Measurements from ENCODE around the gene TBCB. TPM values are rescaled to one million over a fixed set of nuclear protein-coding genes. Genes with fewer than 3 reads are reported as not detected.
A peak's percentile ranks its signal among the peaks of the same experiment; 100 is the strongest.

TBCB gene
- total RNA-seq, 2 donors from 2014 or later: 82.3 to 115 TPM

DNA sequence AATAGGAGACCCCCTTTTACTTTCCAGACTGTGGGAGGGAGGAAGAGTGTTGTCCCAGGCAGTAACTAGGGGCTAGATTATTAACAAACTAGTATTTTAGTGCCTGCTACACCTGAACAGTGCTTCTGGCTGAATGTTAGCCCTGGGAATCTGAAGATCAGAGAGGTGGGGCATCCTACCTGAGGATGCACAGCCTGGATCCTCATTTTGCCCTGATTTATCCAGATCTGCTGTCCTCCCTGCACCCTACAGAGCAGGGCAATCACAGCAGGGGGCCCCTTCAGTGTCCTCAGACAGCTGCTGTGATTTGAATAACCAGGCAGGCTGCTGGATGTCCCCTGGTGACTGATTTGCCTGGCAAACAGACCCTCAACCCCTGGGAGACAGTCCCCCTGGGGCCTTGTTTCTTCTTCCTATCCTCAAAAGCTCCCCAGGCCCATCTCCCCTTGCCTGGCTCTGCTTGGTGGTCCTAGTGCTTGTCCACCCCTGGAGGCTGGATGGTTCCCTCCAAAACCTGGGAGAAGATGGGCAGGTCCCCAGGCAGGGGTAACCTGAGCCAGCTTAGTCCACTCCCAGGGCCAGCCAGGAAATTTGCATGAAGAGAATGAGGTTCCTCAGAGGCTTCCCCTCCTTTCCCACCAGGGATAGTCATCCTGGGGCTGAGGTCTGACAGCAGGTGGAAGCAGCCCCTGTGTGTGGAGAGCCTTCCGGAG is 4.6 kb upstream of the TBCB start, which contains the start of gene OVOL3:
Gene OVOL3, plus strand, starts transcription at position 657 of the 713 bp plus-strand sequence. CDS start 60 bp downstream, outside the sequence.
- H3K36me3 ChIP-seq: no peaks in the 10 kb centered on the region
- TF ChIP-seq, protein P1, sequence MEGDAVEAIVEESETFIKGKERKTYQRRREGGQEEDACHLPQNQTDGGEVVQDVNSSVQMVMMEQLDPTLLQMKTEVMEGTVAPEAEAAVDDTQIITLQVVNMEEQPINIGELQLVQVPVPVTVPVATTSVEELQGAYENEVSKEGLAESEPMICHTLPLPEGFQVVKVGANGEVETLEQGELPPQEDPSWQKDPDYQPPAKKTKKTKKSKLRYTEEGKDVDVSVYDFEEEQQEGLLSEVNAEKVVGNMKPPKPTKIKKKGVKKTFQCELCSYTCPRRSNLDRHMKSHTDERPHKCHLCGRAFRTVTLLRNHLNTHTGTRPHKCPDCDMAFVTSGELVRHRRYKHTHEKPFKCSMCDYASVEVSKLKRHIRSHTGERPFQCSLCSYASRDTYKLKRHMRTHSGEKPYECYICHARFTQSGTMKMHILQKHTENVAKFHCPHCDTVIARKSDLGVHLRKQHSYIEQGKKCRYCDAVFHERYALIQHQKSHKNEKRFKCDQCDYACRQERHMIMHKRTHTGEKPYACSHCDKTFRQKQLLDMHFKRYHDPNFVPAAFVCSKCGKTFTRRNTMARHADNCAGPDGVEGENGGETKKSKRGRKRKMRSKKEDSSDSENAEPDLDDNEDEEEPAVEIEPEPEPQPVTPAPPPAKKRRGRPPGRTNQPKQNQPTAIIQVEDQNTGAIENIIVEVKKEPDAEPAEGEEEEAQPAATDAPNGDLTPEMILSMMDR (IDR thresholded peaks at IDR 0.05): no peak
- H3K4me3 ChIP-seq: no peak within 1 kb of the TSS
- intact Hi-C loops (cut with DNase I): loop anchor here (10.0 kb wide), 2 partner anchors 56 to 96 kb away; partner anchors contain the start of genes ALKBH6, THAP8 and WDR62
- H3K9me3 ChIP-seq: no peaks in the 10 kb centered on the region
- H3K27me3 ChIP-seq: no peaks in the 10 kb centered on the region
- H3K4me1 ChIP-seq: peaks cover 8% of the 10 kb centered on the region
- no peak within 1 kb of the TSS for H3K27ac ChIP-seq
- no peak for DNase-seq
- peak within 1 kb of the TSS in 1 of 2 donors; percentile 20 for H3K9ac ChIP-seq (ENCODE audit: low read depth in 2 of 2, low read length in 2 of 2)

DNA sequence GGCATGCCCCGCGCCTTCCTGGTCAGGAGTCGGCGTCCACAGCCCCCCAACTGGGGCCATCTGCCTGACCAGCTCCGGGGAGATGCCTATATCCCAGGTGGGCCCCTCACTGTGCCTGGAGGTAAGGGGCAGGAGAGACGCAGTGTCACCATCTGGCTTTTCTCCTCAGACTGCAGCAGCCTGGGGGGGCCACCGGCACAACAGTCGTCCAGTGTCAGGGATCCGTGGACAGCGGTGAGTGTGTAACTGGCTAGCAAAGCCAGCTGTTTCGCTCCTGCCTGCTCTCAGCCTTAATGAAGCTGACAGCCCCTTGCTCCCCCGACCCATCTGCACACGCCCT is 4.1 kb upstream of the TBCB start:
- Histone ChIP-seq H3K27ac (no peak overlapping the region), H3K4me3 (no peak overlapping the region), H3K9me3 (no peaks in the 10 kb centered on the region), H3K4me1 (peaks cover 12% of the 10 kb centered on the region), H3K36me3 (no peaks in the 10 kb centered on the region), H3K9ac (ENCODE audit: low read depth in 2 of 2, low read length in 2 of 2) (peak overlapping the region in 1 of 2 donors; percentile 20), H3K27me3 (no peaks in the 10 kb centered on the region)
- intact Hi-C loops (cut with DNase I): loop anchor here (10.0 kb wide), 2 partner anchors 56 to 96 kb away; partner anchors contain the start of genes ALKBH6, THAP8 and WDR62
- no peak for DNase-seq
- TF ChIP-seq, protein P1 (IDR thresholded peaks at IDR 0.05): no peak

DNA sequence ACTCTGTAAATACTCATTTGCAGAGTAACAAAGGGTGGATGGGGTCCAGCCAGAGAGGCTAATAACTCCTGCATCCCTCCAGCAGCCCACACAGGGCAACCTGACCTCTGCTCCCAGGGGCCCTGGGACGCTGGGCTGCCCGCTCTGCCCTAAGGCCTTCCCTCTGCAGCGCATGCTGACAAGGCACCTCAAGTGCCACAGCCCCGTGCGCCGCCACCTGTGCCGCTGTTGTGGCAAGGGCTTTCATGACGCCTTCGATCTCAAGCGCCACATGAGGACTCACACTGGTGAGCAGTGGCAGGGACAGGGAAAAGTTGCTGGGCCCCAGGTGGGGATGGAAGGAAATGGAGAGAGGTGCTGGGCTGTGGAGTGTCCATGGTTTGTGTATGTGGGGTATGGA is 2.6 kb upstream of the TBCB start:
- intact Hi-C loops (cut with DNase I): loop anchor here (10.0 kb wide), 2 partner anchors 58 to 98 kb away; partner anchors contain the start of genes ALKBH6, THAP8 and WDR62
- no peaks in the 10 kb centered on the region for H3K36me3 ChIP-seq

DNA sequence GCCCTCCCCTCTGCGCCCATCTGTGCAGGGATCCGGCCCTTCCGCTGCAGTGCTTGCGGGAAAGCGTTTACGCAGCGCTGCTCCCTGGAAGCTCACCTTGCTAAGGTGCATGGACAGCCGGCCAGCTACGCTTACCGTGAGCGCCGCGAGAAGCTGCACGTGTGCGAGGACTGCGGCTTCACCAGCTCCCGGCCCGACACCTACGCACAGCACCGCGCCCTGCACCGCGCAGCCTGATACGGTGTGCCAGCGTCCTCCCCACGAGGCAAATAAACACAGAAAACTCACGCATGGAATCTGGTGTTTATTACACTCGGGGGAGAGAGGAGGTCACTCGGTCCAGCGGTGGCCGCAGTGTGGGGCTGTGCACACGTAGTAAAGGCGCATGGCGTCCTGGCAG is 1.8 kb upstream of the TBCB start:
- DNase-seq: no peak
- Histone ChIP-seq H3K27ac (no peak overlapping the region), H3K9me3 (no peaks in the 10 kb centered on the region), H3K9ac (ENCODE audit: low read depth in 2 of 2, low read length in 2 of 2) (peak overlapping the region in 1 of 2 donors; percentile 86), H3K4me3 (peak overlapping the region; percentile 75), H3K4me1 (peaks cover 13% of the 10 kb centered on the region), H3K36me3 (no peaks in the 10 kb centered on the region), H3K27me3 (no peaks in the 10 kb centered on the region)
- intact Hi-C loops (cut with DNase I): loop anchor here (10.0 kb wide), 2 partner anchors 59 to 99 kb away; partner anchors contain the start of genes ALKBH6, THAP8 and WDR62
- TF ChIP-seq, protein P1 (IDR thresholded peaks at IDR 0.05): no peak

More for the DNA sequence above, 2.6 kb upstream of the TBCB start:
- H3K4me1 ChIP-seq: peaks cover 13% of the 10 kb centered on the region
- no peak overlapping the region for H3K9ac ChIP-seq (ENCODE audit: low read depth in 2 of 2, low read length in 2 of 2)
- H3K27me3 ChIP-seq: no peaks in the 10 kb centered on the region
- no peak for DNase-seq
- H3K9me3 ChIP-seq: no peaks in the 10 kb centered on the region
- H3K4me3 ChIP-seq: no peak overlapping the region
- H3K27ac ChIP-seq: no peak overlapping the region
- TF ChIP-seq, protein P1 (IDR thresholded peaks at IDR 0.05): no peak

GRCh38 chr19:36113894-36114720 is 1.2 kb upstream of the TBCB start:
- no peaks in the 10 kb centered on the region for H3K9me3 ChIP-seq
- H3K27me3 ChIP-seq: no peaks in the 10 kb centered on the region
- H3K36me3 ChIP-seq: no peaks in the 10 kb centered on the region
- TF ChIP-seq, protein P1 (IDR thresholded peaks at IDR 0.05): no peak
- DNase-seq: no peak
- intact Hi-C loops (cut with DNase I): loop anchor here (10.0 kb wide), 2 partner anchors 59 to 99 kb away; partner anchors contain the start of genes ALKBH6, THAP8 and WDR62
- H3K27ac ChIP-seq: peak overlapping the region; percentile 68
- H3K4me1 ChIP-seq: peaks cover 13% of the 10 kb centered on the region
- peak overlapping the region; percentile 75 for H3K4me3 ChIP-seq
- peak overlapping the region; percentile 86 to 98 for H3K9ac ChIP-seq (ENCODE audit: low read depth in 2 of 2, low read length in 2 of 2)

Data from colonic mucosa (tissue), 4 donors.